ENCODE data around the gene CRIM1.

GRCh38 chr2:36376992-36377738 is 21.6 kb downstream of the CRIM1 start:
- TF ChIP-seq CTCF (IDR thresholded peaks at IDR 0.05; ENCODE audit: borderline replicate concordance, extremely low read depth, low read length, poor library complexity, severe bottlenecking) (no peak), EZH2 (IDR thresholded peaks at IDR 0.05; ENCODE audit: borderline replicate concordance, low read depth, low read length, severe bottlenecking) (no peak)

All from DND-41 (cell line).